AG04450 (cell line): ENCODE data around the gene ASIC1. TPM values are rescaled to one million over a fixed set of nuclear protein-coding genes. Genes with fewer than 3 reads are reported as not detected.

Experiments
- CTCF ChIA-PET: fragments of 300-600, 350-600 bp; formaldehyde crosslinking; extraction: SDS; loops from one replicate; lab custom pipeline; 2022; ENCODE audit warnings: antibody characterized with exemption, inconsistent platforms; lab: Charles Lee
- POLR2A ChIA-PET: fragments of 350-600 bp; formaldehyde crosslinking; extraction: SDS; loops from one replicate; lab custom pipeline; 2021; ENCODE audit warnings: antibody characterized with exemption, inconsistent platforms; lab: Yijun Ruan, JAX
- DNase-seq: peaks from one replicate; pipeline ENCODE4 v3.0.0-alpha.2; 2011; ENCODE audit warnings: low read depth, low spot score
- H3K27ac ChIP-seq: one replicate; pipeline ENCODE4 v1.5.1; 2012; ENCODE audit warnings: low read depth, low read length, control low read depth
- H3K27me3 ChIP-seq: one replicate; pipeline ENCODE4 v1.6.0; 2012; ENCODE audit warnings: low read length; ENCODE audit not compliant: control insufficient read depth, insufficient read depth
- H3K4me3 ChIP-seq: 2 replicates; pipeline ENCODE4 v1.5.1; 2011; ENCODE audit warnings: mild to moderate bottlenecking, low read depth, low read length, control low read depth
- H3K9me3 ChIP-seq: 2 replicates; pipeline ENCODE4 v1.5.1; 2012; ENCODE audit warnings: low read length; ENCODE audit not compliant: control insufficient read depth, insufficient read depth
- CTCF ChIP-seq: IDR thresholded peaks from 2 replicates; pipeline ENCODE4 v1.5.1; 2011; ENCODE audit warnings: low read depth, low read length, control low read depth, inconsistent platforms
- polyA plus RNA-seq: library from polyadenylated mRNA; depleted of rRNA; stranded (reverse); fragments of >200 nt; gene quantifications from 2 replicates; pipeline ENCODE4 v1.2.3, GENCODE V29; 2011

Gene ASIC1
- polyA plus RNA-seq, 1 experiment = 9.9 TPM

GRCh38 chr12:50107416-50108268 is 50.2 kb downstream of the ASIC1 start:
- Histone ChIP-seq H3K9me3 (no peaks in the 10 kb centered on the region; the same call in 1 of the 2 replicates), H3K4me3 (no peak overlapping the region), H3K27ac (no peak overlapping the region), H3K27me3 (peaks cover 5% of the 10 kb centered on the region)
- TF ChIP-seq CTCF = no peak
- ChIA-PET CTCF (interaction anchor here (0.6 to 4.6 kb wide), 2 partner anchors 18 to 164 kb away, joined by 3 to 28 read pairs; no protein-coding TSS in a partner anchor), POLR2A (interaction anchor here (1.3 kb wide), 1 partner anchor 23 kb away, joined by 3 read pairs; no protein-coding TSS in a partner anchor)
- no peak for DNase-seq

GRCh38 chr12:50109319-50109718 is 51.9 kb downstream of the ASIC1 start:
- Histone ChIP-seq H3K27me3 (peaks cover 5% of the 10 kb centered on the region), H3K27ac (no peak overlapping the region), H3K4me3 (no peak overlapping the region), H3K9me3 (no peaks in the 10 kb centered on the region; the same call in 1 of the 2 replicates)
- TF ChIP-seq CTCF = no peak
- DNase-seq = no peak
- ChIA-PET CTCF (interaction anchor here (0.7 to 4.6 kb wide), 5 partner anchors 7 to 194 kb away, joined by 3 to 46 read pairs (median 28); partner anchors contain the start of genes GPD1 and SMARCD1), POLR2A (no interaction called here)

GRCh38 chr12:50110127-50110761 is 52.8 kb downstream of the ASIC1 start:
- no peak for TF ChIP-seq CTCF
- H3K27ac ChIP-seq = peak overlapping the region; percentile 39
- DNase-seq = no peak
- H3K4me3 ChIP-seq = no peak overlapping the region
- H3K9me3 ChIP-seq = no peaks in the 10 kb centered on the region; the same call in 1 of the 2 replicates
- ChIA-PET POLR2A (interaction anchor here (3.4 kb wide), 1 partner anchor 57 kb away, joined by 33 read pairs; the partner anchor contains the start of gene CERS5), CTCF (interaction anchor here (0.8 to 4.6 kb wide), 25 partner anchors 8 to 313 kb away, joined by 3 to 46 read pairs (median 5); partner anchors contain the start of genes GPD1 and SMARCD1)
- H3K27me3 ChIP-seq = peaks cover 3% of the 10 kb centered on the region

GRCh38 chr12:50110762-50111351 is 53.5 kb downstream of the ASIC1 start:
- Histone ChIP-seq H3K4me3 (no peak overlapping the region), H3K9me3 (no peaks in the 10 kb centered on the region; the same call in 1 of the 2 replicates), H3K27me3 (no peaks in the 10 kb centered on the region), H3K27ac (peak overlapping the region; percentile 39)
- POLR2A ChIA-PET = interaction anchor here (0.7 to 3.4 kb wide), 5 partner anchors 12 to 173 kb away, joined by 3 to 33 read pairs (median 4); partner anchors contain the start of genes CERS5 and LIMA1
- no peak for DNase-seq
- CTCF ChIA-PET = interaction anchor here (0.8 to 4.6 kb wide), 36 partner anchors 9 to 312 kb away, joined by 3 to 46 read pairs (median 5); partner anchors contain the start of genes GPD1 and SMARCD1
- no peak for TF ChIP-seq CTCF
